Progenitor cell of endocrine pancreas (in vitro differentiated cells): ENCODE measurements around the gene VIT. TPM values are rescaled to one million over a fixed set of nuclear protein-coding genes. Genes with fewer than 3 reads are reported as not detected.
A peak's percentile ranks its signal among the peaks of the same experiment; 100 is the strongest.

Experiments used
- DNase-seq: peaks from one replicate; pipeline ENCODE4 v3.0.0; 2021; ENCODE audit warnings: low spot score; ENCODE audit not compliant: unreplicated experiment
- H3K27ac Mint-ChIP-seq: 2 replicates; pipeline ENCODE4 v1.8.0; 2021; ENCODE audit warnings: mild to moderate bottlenecking, moderate library complexity, mixed read lengths
- H3K27me3 Mint-ChIP-seq: 2 replicates; pipeline ENCODE4 v1.8.0; 2021; ENCODE audit warnings: mixed read lengths
- H3K36me3 Mint-ChIP-seq: 2 replicates; pipeline ENCODE4 v1.8.0; 2022; ENCODE audit warnings: mixed read lengths; ENCODE audit not compliant: insufficient read depth
- H3K4me1 Mint-ChIP-seq: 2 replicates; pipeline ENCODE4 v1.8.0; 2021; ENCODE audit warnings: low read depth, mixed read lengths
- H3K4me3 Mint-ChIP-seq: 2 replicates; pipeline ENCODE4 v1.8.0; 2021; ENCODE audit warnings: low read depth, mild to moderate bottlenecking, moderate library complexity, mixed read lengths
- H3K9me3 Mint-ChIP-seq: 2 replicates; pipeline ENCODE4 v1.8.0; 2021; ENCODE audit warnings: low read depth, mixed read lengths
- CTCF ChIP-seq: fragments of 200-600 bp; sonication (generic); IDR thresholded peaks from one replicate; pipeline ENCODE4 v1.5.0; 2021; ENCODE audit warnings: antibody characterized with exemption, mild to moderate bottlenecking; ENCODE audit not compliant: unreplicated experiment
- total RNA-seq: library from RNA; stranded (reverse); gene quantifications from 2 replicates; pipeline ENCODE4 v1.2.1, GENCODE V29; 2021

Gene VIT
- total RNA-seq, 1 donor from 2014 or later, result not detected

DNA sequence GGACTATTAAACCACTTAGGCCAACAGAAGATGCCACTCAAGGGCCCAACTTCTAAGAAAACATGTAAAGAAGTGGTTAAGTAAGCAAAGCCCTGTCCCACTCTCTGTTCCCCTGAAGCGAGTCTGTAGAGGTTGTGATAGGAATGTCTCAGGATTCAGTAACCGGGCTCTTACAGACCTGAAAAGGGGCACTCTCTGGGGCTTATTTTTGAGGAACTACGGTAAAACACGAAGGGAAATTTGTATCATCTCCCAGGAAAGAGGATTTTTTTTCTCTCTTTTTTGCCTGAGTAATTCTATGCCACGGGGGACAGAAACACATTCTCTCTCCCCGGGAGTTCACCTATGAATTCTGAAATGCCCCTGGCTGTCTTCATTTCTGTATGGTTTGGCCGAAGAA, 77.4 kb downstream of the VIT start:
- H3K4me1 Mint-ChIP-seq, result no peaks in the 10 kb centered on the region
- no peak overlapping the region for H3K27ac Mint-ChIP-seq
- no peaks in the 10 kb centered on the region for H3K9me3 Mint-ChIP-seq
- DNase-seq, result no peak
- H3K36me3 Mint-ChIP-seq, result no peaks in the 10 kb centered on the region
- no peak overlapping the region for H3K4me3 Mint-ChIP-seq
- peaks cover 15% of the 10 kb centered on the region for H3K27me3 Mint-ChIP-seq
- TF ChIP-seq CTCF, result no peak

DNA sequence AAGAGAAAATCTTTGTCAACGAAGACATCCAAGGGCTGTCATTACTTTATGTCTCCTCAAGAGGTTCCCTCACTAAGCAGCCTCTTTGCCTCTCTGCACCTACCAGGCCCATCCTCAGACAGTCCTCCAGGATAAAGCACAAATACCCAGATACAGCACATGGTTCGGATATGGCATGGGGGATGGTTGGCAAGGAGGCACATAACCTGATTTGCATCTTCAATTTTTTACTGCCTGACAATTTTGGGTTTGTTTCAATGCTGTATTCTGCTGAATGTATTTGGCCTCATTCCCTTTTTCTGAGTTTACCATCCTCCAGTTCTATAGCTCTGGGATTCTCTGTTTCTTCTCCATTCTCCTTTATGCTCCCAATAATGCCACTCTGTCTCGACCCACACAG, 78.8 kb downstream of the VIT start:
- Mint-ChIP-seq H3K36me3 (no peaks in the 10 kb centered on the region), H3K4me1 (no peaks in the 10 kb centered on the region), H3K27ac (no peak overlapping the region), H3K4me3 (no peak overlapping the region), H3K27me3 (peaks cover 12% of the 10 kb centered on the region), H3K9me3 (no peaks in the 10 kb centered on the region)
- no peak for TF ChIP-seq CTCF
- no peak for DNase-seq

GRCh38 chr2:36775806-36776205, 79.3 kb downstream of the VIT start:
- no peak for DNase-seq
- no peak overlapping the region for H3K27ac Mint-ChIP-seq
- no peak for TF ChIP-seq CTCF
- no peaks in the 10 kb centered on the region for H3K4me1 Mint-ChIP-seq
- H3K36me3 Mint-ChIP-seq, result no peaks in the 10 kb centered on the region
- H3K4me3 Mint-ChIP-seq, result no peak overlapping the region
- peaks cover 11% of the 10 kb centered on the region for H3K27me3 Mint-ChIP-seq
- H3K9me3 Mint-ChIP-seq, result no peaks in the 10 kb centered on the region

GRCh38 chr2:36777272-36777671, 80.8 kb downstream of the VIT start:
- no peaks in the 10 kb centered on the region for H3K4me1 Mint-ChIP-seq
- no peak for TF ChIP-seq CTCF
- no peak overlapping the region for H3K4me3 Mint-ChIP-seq
- peaks cover 21% of the 10 kb centered on the region for H3K27me3 Mint-ChIP-seq
- no peak for DNase-seq
- H3K27ac Mint-ChIP-seq, result no peak overlapping the region
- no peaks in the 10 kb centered on the region for H3K9me3 Mint-ChIP-seq
- H3K36me3 Mint-ChIP-seq, result no peaks in the 10 kb centered on the region

GRCh38 chr2:36777788-36778187, 81.3 kb downstream of the VIT start:
- no peaks in the 10 kb centered on the region for H3K36me3 Mint-ChIP-seq
- peak overlapping the region; percentile 77 for H3K27ac Mint-ChIP-seq
- no peak overlapping the region for H3K4me3 Mint-ChIP-seq
- H3K9me3 Mint-ChIP-seq, result no peaks in the 10 kb centered on the region
- peaks cover 25% of the 10 kb centered on the region for H3K27me3 Mint-ChIP-seq
- DNase-seq, result no peak
- H3K4me1 Mint-ChIP-seq, result no peaks in the 10 kb centered on the region
- no peak for TF ChIP-seq CTCF
